Measurements from ENCODE around the gene GRK3. TPM values are rescaled to one million over a fixed set of nuclear protein-coding genes. Genes with fewer than 3 reads are reported as not detected.
A peak's percentile ranks its signal among the peaks of the same experiment; 100 is the strongest.

Gene GRK3
- total and polyA plus RNA-seq, 10 of the 15 experiments (the other 5 are each of a cell fraction or from before 2014, with no cell fraction given) = 3.1 to 35.1 (median 14.7) TPM

GRCh38 chr22:25563761-25564319 is 635 bp upstream of the GRK3 start (continued):
- TF ChIP-seq IKZF2 (IDR thresholded peaks at IDR 0.05) (peak; percentile 75 to 77), ATF7 (IDR thresholded peaks at IDR 0.05; ENCODE audit: low read depth) (no peak), GATAD2B (conservative IDR thresholded peaks at IDR 0.05; ENCODE audit: low read depth) (no peak), MTA2 (IDR thresholded peaks at IDR 0.05; ENCODE audit: low read depth) (peak; percentile 58; the same call in 1 of the 2 replicates), ESRRA (IDR thresholded peaks at IDR 0.05; ENCODE audit: low read length) (no peak), RELA (IDR thresholded peaks at IDR 0.05; ENCODE audit: borderline replicate concordance, partially characterized antibody) (peak; percentile 74), NBN (IDR thresholded peaks at IDR 0.05) (peak; percentile 34; the same call in 1 of the 2 replicates), POU2F2 (IDR thresholded peaks at IDR 0.05; ENCODE audit: borderline replicate concordance, low read depth, low read length) (0 out of 3 replicates have a peak, but pooled peaks have one; percentile 33), NFYA (IDR thresholded peaks at IDR 0.05; ENCODE audit: borderline replicate concordance, low read depth, low read length) (no peak), MXI1 (IDR thresholded peaks at IDR 0.05; ENCODE audit: low read depth, low read length) (peak; percentile 52; the same call in 1 of the 2 replicates), BHLHE40 (IDR thresholded peaks at IDR 0.05; ENCODE audit: borderline replicate concordance in 1 of 2, low read depth in 2 of 2, low read length in 1 of 2) (0 out of 4 replicates have a peak, but pooled peaks of 1 of the 2 experiments have one; percentile 17), POLR2AphosphoS5 (IDR thresholded peaks at IDR 0.05; ENCODE audit: low read length) (peak; percentile 56; the same call in 1 of the 2 replicates), RB1 (IDR thresholded peaks at IDR 0.05; ENCODE audit: borderline replicate concordance) (no peak), SPI1 (IDR thresholded peaks at IDR 0.05; ENCODE audit: borderline replicate concordance, insufficient read depth, low read depth, low read length) (peak; percentile 90), TCF7 (IDR thresholded peaks at IDR 0.05; ENCODE audit: borderline replicate concordance) (0 out of 2 replicates have a peak, but pooled peaks have one; percentile 10), SMC3 (IDR thresholded peaks at IDR 0.05; ENCODE audit: borderline replicate concordance, low read length) (no peak)
- TF ChIP-seq, protein P1, sequence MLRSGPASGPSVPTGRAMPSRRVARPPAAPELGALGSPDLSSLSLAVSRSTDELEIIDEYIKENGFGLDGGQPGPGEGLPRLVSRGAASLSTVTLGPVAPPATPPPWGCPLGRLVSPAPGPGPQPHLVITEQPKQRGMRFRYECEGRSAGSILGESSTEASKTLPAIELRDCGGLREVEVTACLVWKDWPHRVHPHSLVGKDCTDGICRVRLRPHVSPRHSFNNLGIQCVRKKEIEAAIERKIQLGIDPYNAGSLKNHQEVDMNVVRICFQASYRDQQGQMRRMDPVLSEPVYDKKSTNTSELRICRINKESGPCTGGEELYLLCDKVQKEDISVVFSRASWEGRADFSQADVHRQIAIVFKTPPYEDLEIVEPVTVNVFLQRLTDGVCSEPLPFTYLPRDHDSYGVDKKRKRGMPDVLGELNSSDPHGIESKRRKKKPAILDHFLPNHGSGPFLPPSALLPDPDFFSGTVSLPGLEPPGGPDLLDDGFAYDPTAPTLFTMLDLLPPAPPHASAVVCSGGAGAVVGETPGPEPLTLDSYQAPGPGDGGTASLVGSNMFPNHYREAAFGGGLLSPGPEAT (IDR thresholded peaks at IDR 0.05; ENCODE audit: low read depth) = peak; percentile 90
- TF ChIP-seq, protein P2, sequence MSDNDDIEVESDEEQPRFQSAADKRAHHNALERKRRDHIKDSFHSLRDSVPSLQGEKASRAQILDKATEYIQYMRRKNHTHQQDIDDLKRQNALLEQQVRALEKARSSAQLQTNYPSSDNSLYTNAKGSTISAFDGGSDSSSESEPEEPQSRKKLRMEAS (IDR thresholded peaks at IDR 0.05; ENCODE audit: low read depth, low read length) = peak; percentile 44; the same call in 1 of the 2 replicates
- TF ChIP-seq, protein P3, sequence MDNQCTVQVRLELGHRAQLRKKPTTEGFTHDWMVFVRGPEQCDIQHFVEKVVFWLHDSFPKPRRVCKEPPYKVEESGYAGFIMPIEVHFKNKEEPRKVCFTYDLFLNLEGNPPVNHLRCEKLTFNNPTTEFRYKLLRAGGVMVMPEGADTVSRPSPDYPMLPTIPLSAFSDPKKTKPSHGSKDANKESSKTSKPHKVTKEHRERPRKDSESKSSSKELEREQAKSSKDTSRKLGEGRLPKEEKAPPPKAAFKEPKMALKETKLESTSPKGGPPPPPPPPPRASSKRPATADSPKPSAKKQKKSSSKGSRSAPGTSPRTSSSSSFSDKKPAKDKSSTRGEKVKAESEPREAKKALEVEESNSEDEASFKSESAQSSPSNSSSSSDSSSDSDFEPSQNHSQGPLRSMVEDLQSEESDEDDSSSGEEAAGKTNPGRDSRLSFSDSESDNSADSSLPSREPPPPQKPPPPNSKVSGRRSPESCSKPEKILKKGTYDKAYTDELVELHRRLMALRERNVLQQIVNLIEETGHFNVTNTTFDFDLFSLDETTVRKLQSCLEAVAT (IDR thresholded peaks at IDR 0.05) = peak; percentile 74

All from GM12878 (cell line).